ENCODE measurements around the gene MPHOSPH9. TPM values are rescaled to one million over a fixed set of nuclear protein-coding genes. Genes with fewer than 3 reads are reported as not detected.

MPHOSPH9 gene
- total and polyA plus RNA-seq, 2 donors (not counting 1 experiment from before 2014, with no cell fraction given), result 11.8 to 45.1 TPM

GRCh38 chr12:123260081-123260480 is 27.1 kb upstream of the MPHOSPH9 start:
- H3K9ac ChIP-seq (ENCODE audit: low read length), result no peak overlapping the region
- ATAC-seq (ENCODE audit: low read depth) (no peak), DNase-seq (no peak)
- no peak overlapping the region for H3K4me2 ChIP-seq (replicated peaks; ENCODE audit: low read depth, low read length, poor library complexity, severe bottlenecking)
- H3K79me2 ChIP-seq (ENCODE audit: control insufficient read depth, insufficient read depth, low read length), result peaks cover 4% of the 10 kb centered on the region
- no peaks in the 10 kb centered on the region for H3K4me1 Mint-ChIP-seq
- TF ChIP-seq EZH2 (IDR thresholded peaks at IDR 0.05; ENCODE audit: borderline replicate concordance, insufficient read depth, low read depth, low read length, poor library complexity, severe bottlenecking) (no peak), CTCF (IDR thresholded peaks at IDR 0.05) (no peak)
- POLR2A ChIA-PET, result no interaction called here
- no peaks in the 10 kb centered on the region for H3K4me1 ChIP-seq (ENCODE audit: control insufficient read depth in 2 of 2, insufficient read depth in 2 of 2, low read length in 2 of 2)
- no peak overlapping the region for H3K27ac Mint-ChIP-seq
- H3K27ac ChIP-seq (ENCODE audit: low read length in 2 of 2), result no peak overlapping the region
- no peaks in the 10 kb centered on the region for H3K27me3 ChIP-seq (replicated peaks in 1 of 4; ENCODE audit: control extremely low read depth in 1 of 4, control insufficient read depth in 3 of 4, insufficient read depth in 4 of 4, low read length in 3 of 4)
- 80% methylated on average over 7 of the region's 9 CpGs for WGBS (ENCODE audit: insufficient coverage)
- H3K9me3 Mint-ChIP-seq (ENCODE audit: insufficient read depth), result no peaks in the 10 kb centered on the region
- no peak overlapping the region for H2AFZ ChIP-seq (ENCODE audit: insufficient read depth, low read depth, low read length, poor library complexity, severe bottlenecking)
- CTCF ChIA-PET, result no interaction called here
- H3K4me3 Mint-ChIP-seq, result no peak overlapping the region
- peaks cover 0 to 24% of the 10 kb centered on the region in 2 experiments for H3K36me3 ChIP-seq (replicated peaks in 1 of 2; ENCODE audit: control extremely low read depth in 1 of 2, control insufficient read depth in 1 of 2, extremely low read depth in 1 of 2, insufficient read depth in 2 of 2, low read length in 1 of 2)
- no peaks in the 10 kb centered on the region for H3K9me3 ChIP-seq (ENCODE audit: control extremely low read depth in 1 of 3, control insufficient read depth in 2 of 3, insufficient read depth in 1 of 3, low read length in 2 of 3)
- no peaks in the 10 kb centered on the region for H3K27me3 Mint-ChIP-seq
- intact Hi-C loops (cut with micrococcal nuclease), result no loop called here
- no peak overlapping the region for H3K4me3 ChIP-seq (ENCODE audit: control extremely low read depth in 1 of 5, extremely low read depth in 1 of 5, insufficient read depth in 1 of 5, low read depth in 2 of 5, low read length in 4 of 5)
- peaks cover 3% of the 10 kb centered on the region for H4K20me1 ChIP-seq (ENCODE audit: control insufficient read depth, insufficient read depth, low read length, poor library complexity, severe bottlenecking)

GRCh38 chr12:123258593-123258992 is 25.7 kb upstream of the MPHOSPH9 start:
- TF ChIP-seq EZH2 (IDR thresholded peaks at IDR 0.05; ENCODE audit: borderline replicate concordance, insufficient read depth, low read depth, low read length, poor library complexity, severe bottlenecking) (no peak), CTCF (IDR thresholded peaks at IDR 0.05) (no peak)
- Histone ChIP-seq H3K27me3 (replicated peaks in 1 of 4; ENCODE audit: control extremely low read depth in 1 of 4, control insufficient read depth in 3 of 4, insufficient read depth in 4 of 4, low read length in 3 of 4) (no peaks in the 10 kb centered on the region), H2AFZ (ENCODE audit: insufficient read depth, low read depth, low read length, poor library complexity, severe bottlenecking) (no peak overlapping the region), H4K20me1 (ENCODE audit: control insufficient read depth, insufficient read depth, low read length, poor library complexity, severe bottlenecking) (peaks cover 16% of the 10 kb centered on the region), H3K4me2 (replicated peaks; ENCODE audit: low read depth, low read length, poor library complexity, severe bottlenecking) (no peak overlapping the region), H3K4me3 (ENCODE audit: control extremely low read depth in 1 of 5, extremely low read depth in 1 of 5, insufficient read depth in 1 of 5, low read depth in 2 of 5, low read length in 4 of 5) (no peak overlapping the region), H3K9ac (ENCODE audit: low read length) (no peak overlapping the region), H3K27ac (ENCODE audit: low read length in 2 of 2) (no peak overlapping the region), H3K36me3 (replicated peaks in 1 of 2; ENCODE audit: control extremely low read depth in 1 of 2, control insufficient read depth in 1 of 2, extremely low read depth in 1 of 2, insufficient read depth in 2 of 2, low read length in 1 of 2) (peaks cover 0 to 38% of the 10 kb centered on the region in 2 experiments), H3K9me3 (ENCODE audit: control extremely low read depth in 1 of 3, control insufficient read depth in 2 of 3, insufficient read depth in 1 of 3, low read length in 2 of 3) (no peaks in the 10 kb centered on the region), H3K79me2 (ENCODE audit: control insufficient read depth, insufficient read depth, low read length) (peaks cover 18% of the 10 kb centered on the region), H3K4me1 (ENCODE audit: control insufficient read depth in 2 of 2, insufficient read depth in 2 of 2, low read length in 2 of 2) (no peaks in the 10 kb centered on the region)
- DNase-seq (no peak), ATAC-seq (ENCODE audit: low read depth) (no peak)
- no peak overlapping the region for H3K4me3 Mint-ChIP-seq
- WGBS (ENCODE audit: insufficient coverage), result 100% methylated on average over 2 of the region's 4 CpGs
- POLR2A ChIA-PET, result interaction anchor here (0.6 kb wide), 1 partner anchor 48 kb away, joined by 5 read pairs; no protein-coding TSS in a partner anchor
- no peaks in the 10 kb centered on the region for H3K9me3 Mint-ChIP-seq (ENCODE audit: insufficient read depth)
- intact Hi-C loops (cut with micrococcal nuclease), result no loop called here
- H3K27me3 Mint-ChIP-seq, result no peaks in the 10 kb centered on the region
- no peak overlapping the region for H3K27ac Mint-ChIP-seq
- CTCF ChIA-PET, result interaction anchor here (0.7 kb wide), 1 partner anchor 12 kb away, joined by 3 read pairs; no protein-coding TSS in a partner anchor
- H3K4me1 Mint-ChIP-seq, result no peaks in the 10 kb centered on the region
